HL-60 (cell line): ENCODE results near the gene XKR7.
"Not testable (repeated sequence)": the region's sequence is repeated elsewhere in the genome, so short reads cannot be mapped to it uniquely, and the experiment has no call there.

Source experiments
- DNase-seq, 2 experiments: peaks; one replicate each; pipeline ENCODE4 v3.0.0-alpha.2; 2010 to 2020; ENCODE audit warnings: low read depth in 1 of 2, low spot score in 1 of 2
- H3K27ac ChIP-seq: fragments of 250-450 bp; sonication (Bioruptor Pico); replicated peaks from 2 replicates; pipeline ENCODE4 v1.5.1; 2020; ENCODE audit warnings: mild to moderate bottlenecking, moderate library complexity
- H3K27me3 ChIP-seq: fragments of 250-450 bp; sonication (Bioruptor Pico); 2 replicates; pipeline ENCODE4 v1.5.1; 2021; ENCODE audit warnings: mild to moderate bottlenecking, moderate library complexity; ENCODE audit not compliant: insufficient read depth, poor library complexity, severe bottlenecking
- H3K4me3 ChIP-seq: replicated peaks from 2 replicates; pipeline ENCODE4 v1.5.1; 2011; ENCODE audit warnings: mild to moderate bottlenecking, control low read depth, low read length; ENCODE audit not compliant: insufficient read depth
- CTCF ChIP-seq: IDR thresholded peaks from one replicate; pipeline ENCODE4 v1.5.1; 2011; ENCODE audit warnings: low read length, control low read depth, inconsistent platforms; ENCODE audit not compliant: insufficient read depth
- GABPA ChIP-seq: IDR thresholded peaks from 2 replicates; pipeline ENCODE4 v1.6.1; 2012; ENCODE audit warnings: low read depth
- POLR2AphosphoS5 ChIP-seq: IDR thresholded peaks from 2 replicates; pipeline ENCODE4 v1.6.1; 2012; ENCODE audit warnings: low read depth
- REST ChIP-seq: IDR thresholded peaks from 2 replicates; pipeline ENCODE4 v1.6.1; 2012; ENCODE audit warnings: low read depth; ENCODE audit not compliant: insufficient replicate concordance
- SPI1 ChIP-seq: IDR thresholded peaks from 2 replicates; pipeline ENCODE4 v1.6.1; 2012; ENCODE audit warnings: low read depth, mild to moderate bottlenecking, borderline replicate concordance

Gene XKR7

DNA sequence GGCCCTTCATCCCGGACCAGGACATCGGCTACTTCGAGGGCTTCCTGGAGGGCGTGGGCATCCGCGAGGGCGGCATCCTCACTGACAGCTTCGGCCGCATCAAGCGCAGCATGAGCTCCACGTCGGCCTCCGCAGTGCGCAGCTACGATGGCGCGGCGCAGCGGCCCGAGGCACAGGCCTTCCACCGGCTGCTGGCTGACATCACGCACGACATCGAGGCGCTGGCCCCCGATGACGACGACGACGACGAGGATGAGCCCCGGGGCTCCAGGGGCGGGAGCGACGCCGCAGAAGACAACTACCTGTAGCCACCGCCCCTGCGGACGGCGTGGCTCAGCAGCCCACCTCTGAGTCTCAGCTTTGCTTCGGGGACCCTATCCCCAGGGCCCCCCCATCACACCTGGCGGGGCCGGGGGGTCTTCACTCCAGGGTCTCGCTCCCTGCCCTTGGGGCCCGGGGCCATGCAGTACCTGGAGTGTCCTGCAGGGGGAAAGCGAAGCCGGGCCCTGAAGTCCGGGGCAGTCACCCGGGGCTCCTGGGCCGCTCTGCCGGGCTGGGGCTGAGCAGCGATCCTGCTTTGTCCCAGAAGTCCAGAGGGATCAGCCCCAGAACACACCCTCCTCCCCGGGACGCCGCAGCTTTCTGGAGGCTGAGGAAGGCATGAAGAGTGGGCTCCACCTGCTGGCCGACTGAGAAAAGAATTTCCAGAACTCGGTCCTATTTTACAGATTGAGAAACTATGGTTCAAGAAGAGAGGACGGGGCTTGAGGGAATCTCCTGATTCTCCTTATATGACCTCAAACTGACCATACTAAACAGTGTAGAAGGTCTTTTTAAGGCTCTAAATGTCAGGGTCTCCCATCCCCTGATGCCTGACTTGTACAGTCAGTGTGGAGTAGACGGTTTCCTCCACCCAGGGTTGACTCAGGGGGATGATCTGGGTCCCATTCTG, 63.3 kb downstream of the XKR7 start:
- H3K27ac ChIP-seq, result no peak overlapping the region
- H3K4me3 ChIP-seq, result peak overlapping the region; percentile 35
- no peaks in the 10 kb centered on the region for H3K27me3 ChIP-seq
- TF ChIP-seq CTCF (peak; percentile 51), SPI1 (no peak)
- DNase-seq, result peak in 1 of 2 experiments; percentile 64

DNA sequence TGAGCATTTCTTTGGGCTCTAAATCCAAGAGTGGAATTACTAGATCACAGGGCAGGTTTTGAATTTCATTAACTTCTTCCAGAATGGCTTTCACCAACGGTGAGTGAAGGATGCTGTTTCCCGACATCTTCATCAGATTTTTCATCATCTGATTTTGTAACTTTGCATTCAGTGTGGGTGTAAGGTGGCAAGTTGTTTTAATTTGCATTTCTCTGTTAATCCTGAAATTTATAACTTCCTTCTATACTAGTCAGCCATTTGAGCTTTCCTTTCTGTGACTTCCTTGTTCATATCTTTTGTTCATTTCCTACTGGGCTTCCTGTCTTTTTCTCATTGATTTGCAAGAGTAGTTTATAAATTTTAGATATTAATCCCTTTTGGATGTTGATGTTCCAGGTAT, 65.4 kb downstream of the XKR7 start:
- H3K27me3 ChIP-seq, result no peaks in the 10 kb centered on the region
- no peak for DNase-seq
- TF ChIP-seq POLR2AphosphoS5, result no peak
- no peak for TF ChIP-seq REST
- TF ChIP-seq CTCF, result no peak
- TF ChIP-seq SPI1, result no peak
- no peak for TF ChIP-seq GABPA
- H3K4me3 ChIP-seq, result no peak overlapping the region
- H3K27ac ChIP-seq, result peak overlapping the region; percentile 83

GRCh38 chr20:32033721-32034120, 65.8 kb downstream of the XKR7 start:
- H3K27me3 ChIP-seq, H3K4me3 ChIP-seq: not testable (repeated sequence)
- peak in 1 of 2 experiments; percentile 41 for DNase-seq
- H3K27ac ChIP-seq, result peak overlapping the region; percentile 83

DNA sequence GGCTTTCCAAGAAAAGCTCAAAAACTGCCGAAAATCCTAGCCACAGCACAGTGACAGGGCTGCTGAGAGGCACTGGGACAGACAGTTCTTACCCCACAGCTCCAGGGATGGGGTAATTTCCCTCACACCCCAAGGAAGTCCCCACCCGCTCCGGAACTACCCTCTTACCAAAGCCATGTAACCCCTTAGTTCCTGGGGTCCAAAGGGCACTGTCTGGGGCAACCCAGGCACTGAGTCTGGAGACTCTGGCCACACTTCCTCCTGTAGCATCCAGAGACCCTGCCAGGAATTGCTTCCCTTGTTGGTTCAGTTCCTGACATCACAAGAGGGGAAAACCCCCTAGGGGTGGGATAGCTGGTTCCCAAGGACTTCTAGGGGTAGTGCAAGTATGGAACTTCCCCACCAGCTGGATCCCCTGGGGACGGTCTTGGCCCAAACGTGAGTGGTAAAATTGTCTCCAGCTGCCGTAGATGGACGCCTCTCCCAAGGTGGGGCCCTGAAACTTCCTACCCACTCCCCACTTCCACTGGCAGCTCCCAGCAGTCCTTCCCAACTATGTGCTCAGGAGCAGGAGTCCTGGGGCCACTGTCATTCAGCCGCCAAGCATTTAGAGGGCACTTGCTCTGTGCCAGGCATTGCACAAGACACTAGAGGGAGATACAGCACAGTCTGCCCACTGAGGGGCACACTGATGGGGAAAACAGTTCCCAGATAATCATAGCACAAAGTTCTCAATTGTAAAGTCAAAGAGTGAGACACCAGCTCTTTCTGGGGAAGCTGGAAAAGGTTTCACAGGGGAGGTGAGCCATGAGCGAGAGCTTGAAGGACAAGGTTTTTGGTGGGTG, 66.9 kb downstream of the XKR7 start:
- peak in 1 of 2 experiments; percentile 82 for DNase-seq
- Histone ChIP-seq H3K27ac (peak overlapping the region; percentile 83), H3K27me3 (no peaks in the 10 kb centered on the region), H3K4me3 (no peak overlapping the region)
- TF ChIP-seq REST, result no peak
- TF ChIP-seq GABPA, result no peak
- TF ChIP-seq CTCF, result peak; percentile 40
- no peak for TF ChIP-seq POLR2AphosphoS5
- TF ChIP-seq SPI1, result peak; percentile 28; the same call in 1 of the 2 replicates
